Measurements from ENCODE around the gene NCKAP5.

GRCh38 chr2:133266926-133267590 lies 301.2 kb downstream of the NCKAP5 start:
- TF ChIP-seq CTCF (conservative IDR thresholded peaks at IDR 0.05; ENCODE audit: low read depth, low read length) = no peak
- no peak for TF ChIP-seq EZH2 (IDR thresholded peaks at IDR 0.05; ENCODE audit: low read length, unreplicated experiment)

Data from PC-3 (cell line).